SJSA1 (cell line): Measurements from ENCODE around the gene CNNM2. TPM values are rescaled to one million over a fixed set of nuclear protein-coding genes. Genes with fewer than 3 reads are reported as not detected.
"Not testable (repeated sequence)": the region's sequence is repeated elsewhere in the genome, so short reads cannot be mapped to it uniquely, and the experiment has no call there.

Experiments
- DNase-seq, 2 experiments: peaks; one replicate each; pipeline ENCODE4 v3.0.0-alpha.2; 2015 to 2020; ENCODE audit warnings: low spot score in 2 of 2, low read depth in 1 of 2
- H3K27ac ChIP-seq: fragments of 250-450 bp; sonication (Bioruptor Pico); 2 replicates; pipeline ENCODE4 v1.5.1; 2020; ENCODE audit warnings: mild to moderate bottlenecking, moderate library complexity
- H3K27me3 ChIP-seq: fragments of 250-450 bp; sonication (Bioruptor Pico); replicated peaks from 2 replicates; pipeline ENCODE4 v1.5.1; 2020; ENCODE audit warnings: mild to moderate bottlenecking, moderate library complexity
- H3K36me3 ChIP-seq: fragments of 250-450 bp; sonication (Bioruptor Pico); 2 replicates; pipeline ENCODE4 v1.5.1; 2020; ENCODE audit warnings: mild to moderate bottlenecking
- H3K4me1 ChIP-seq: fragments of 250-450 bp; sonication (Bioruptor Pico); replicated peaks from 2 replicates; pipeline ENCODE4 v1.6.1; 2021; ENCODE audit warnings: mild to moderate bottlenecking
- H3K4me3 ChIP-seq: fragments of 250-450 bp; sonication (Bioruptor Pico); 2 replicates; pipeline ENCODE4 v1.5.1; 2020; ENCODE audit warnings: mild to moderate bottlenecking
- H3K9me3 ChIP-seq: fragments of 250-450 bp; sonication (Bioruptor Pico); replicated peaks from 2 replicates; pipeline ENCODE4 v1.5.1; 2020; ENCODE audit warnings: mild to moderate bottlenecking
- total RNA-seq: library from RNA; depleted of rRNA; stranded (reverse); fragments of >200 nt; shearing (Covaris generic); gene quantifications from 2 replicates; pipeline ENCODE4 v1.2.3, GENCODE V29; 2014

CNNM2 gene
- total RNA-seq, 1 experiment from 2014 or later = 8.2 TPM

DNA sequence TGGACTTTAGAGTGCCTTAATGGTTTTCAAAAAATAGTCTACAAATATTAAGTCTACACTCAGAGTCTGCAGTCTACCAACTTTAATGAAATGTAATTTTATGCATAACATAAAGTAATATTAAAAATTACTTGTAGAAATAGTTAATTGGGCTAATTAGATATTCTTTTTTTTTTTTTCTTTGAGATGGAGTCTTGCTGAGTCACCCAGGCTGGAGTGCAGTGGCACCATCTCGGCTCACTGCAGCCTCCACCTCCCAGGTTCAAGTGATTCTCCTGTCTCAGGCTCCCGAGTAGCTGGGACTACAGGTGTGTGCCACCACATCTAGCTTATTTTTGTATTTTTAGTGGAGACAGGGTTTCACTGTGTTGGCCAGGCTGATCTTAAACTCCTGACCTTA, 46.0 kb downstream of the CNNM2 start:
- H3K27ac ChIP-seq, DNase-seq, H3K9me3 ChIP-seq, H3K36me3 ChIP-seq, H3K4me3 ChIP-seq, H3K27me3 ChIP-seq, H3K4me1 ChIP-seq: not testable (repeated sequence)

DNA sequence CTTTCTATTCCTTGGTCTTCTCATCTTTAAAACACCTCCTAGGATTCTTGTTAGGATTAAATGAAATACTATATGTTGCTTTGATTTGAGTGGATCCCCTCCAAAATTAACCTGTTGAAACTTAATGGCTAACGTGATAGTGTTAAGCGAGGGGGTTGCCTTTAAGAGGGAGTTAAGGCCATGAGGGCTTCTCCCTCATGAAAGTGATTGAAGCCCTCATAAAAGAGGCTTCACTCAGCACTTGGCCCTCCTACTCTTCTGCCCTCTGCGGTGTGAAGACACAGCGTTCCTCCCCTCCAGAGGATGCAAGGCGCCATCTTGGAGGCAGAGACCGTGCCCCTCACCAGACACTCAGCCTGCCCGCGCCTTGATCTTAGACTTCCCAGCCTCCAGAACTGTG, 46.6 kb downstream of the CNNM2 start:
- no peaks in the 10 kb centered on the region for H3K9me3 ChIP-seq
- no peaks in the 10 kb centered on the region for H3K27me3 ChIP-seq
- no peaks in the 10 kb centered on the region for H3K36me3 ChIP-seq
- no peak for DNase-seq
- H3K4me3 ChIP-seq = no peak overlapping the region
- no peak overlapping the region for H3K27ac ChIP-seq
- peaks cover 8% of the 10 kb centered on the region for H3K4me1 ChIP-seq

DNA sequence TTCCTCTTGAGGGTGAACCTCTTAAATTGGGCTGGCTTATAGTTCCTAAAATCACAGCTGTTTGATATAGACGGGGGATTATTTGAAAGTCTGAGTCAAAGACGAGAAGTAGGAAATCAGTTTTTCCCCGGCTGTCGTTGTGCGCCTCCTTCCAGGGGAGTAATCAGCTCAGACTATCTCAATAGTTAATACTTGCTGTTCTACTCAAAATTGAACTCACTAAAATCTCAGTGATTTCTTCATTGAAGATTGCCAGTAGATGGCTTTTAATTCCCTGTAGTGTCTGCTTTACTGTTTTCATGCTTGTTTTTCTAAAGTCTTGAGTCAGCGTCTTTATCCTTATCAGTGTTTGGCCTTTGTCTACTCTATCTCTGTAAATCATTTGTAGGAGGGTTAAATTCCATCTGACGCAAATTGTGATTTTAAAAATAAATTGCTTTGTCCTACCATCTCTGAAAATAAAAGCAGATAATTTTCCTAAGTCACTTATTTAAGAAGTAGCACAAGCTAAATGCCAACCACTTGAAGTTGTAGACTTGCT, 47.3 kb downstream of the CNNM2 start:
- Histone ChIP-seq H3K36me3 (no peaks in the 10 kb centered on the region), H3K9me3 (no peaks in the 10 kb centered on the region), H3K4me1 (peaks cover 8% of the 10 kb centered on the region), H3K4me3 (no peak overlapping the region), H3K27me3 (no peaks in the 10 kb centered on the region), H3K27ac (no peak overlapping the region)
- DNase-seq = no peak

DNA sequence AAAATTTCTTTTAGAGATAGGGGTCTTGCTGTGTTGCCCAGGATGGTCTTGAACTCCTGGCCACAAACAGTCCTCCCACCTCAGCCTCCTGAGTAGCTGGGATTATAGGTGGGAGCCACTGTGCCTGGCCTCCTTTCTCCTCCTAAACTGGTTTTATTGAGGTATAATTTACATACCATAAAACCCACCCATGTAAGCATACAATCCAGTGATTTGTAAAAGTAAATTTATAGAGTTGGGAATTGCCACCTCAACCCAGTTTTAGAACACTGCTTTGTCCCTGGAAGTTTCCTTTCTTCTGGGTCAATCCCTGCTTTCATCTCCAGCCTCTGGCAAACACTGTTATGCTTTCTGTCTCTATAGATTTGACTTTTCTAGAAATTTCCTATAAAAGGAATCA, 49.0 kb downstream of the CNNM2 start:
- H3K4me1 ChIP-seq = peaks cover 8% of the 10 kb centered on the region
- DNase-seq = no peak
- H3K36me3 ChIP-seq = no peaks in the 10 kb centered on the region
- H3K4me3 ChIP-seq = no peak overlapping the region
- H3K27ac ChIP-seq = no peak overlapping the region
- no peaks in the 10 kb centered on the region for H3K9me3 ChIP-seq
- H3K27me3 ChIP-seq = no peaks in the 10 kb centered on the region

- Histone ChIP-seq H3K4me1 (peaks cover 4% of the 10 kb centered on the region), H3K4me3 (no peak overlapping the region), H3K27me3 (no peaks in the 10 kb centered on the region), H3K9me3 (no peaks in the 10 kb centered on the region), H3K36me3 (no peaks in the 10 kb centered on the region), H3K27ac (no peak overlapping the region)
- DNase-seq = no peak
Observed at GRCh38 chr10:102970562-102971340, 52.7 kb downstream of the CNNM2 start.

DNA sequence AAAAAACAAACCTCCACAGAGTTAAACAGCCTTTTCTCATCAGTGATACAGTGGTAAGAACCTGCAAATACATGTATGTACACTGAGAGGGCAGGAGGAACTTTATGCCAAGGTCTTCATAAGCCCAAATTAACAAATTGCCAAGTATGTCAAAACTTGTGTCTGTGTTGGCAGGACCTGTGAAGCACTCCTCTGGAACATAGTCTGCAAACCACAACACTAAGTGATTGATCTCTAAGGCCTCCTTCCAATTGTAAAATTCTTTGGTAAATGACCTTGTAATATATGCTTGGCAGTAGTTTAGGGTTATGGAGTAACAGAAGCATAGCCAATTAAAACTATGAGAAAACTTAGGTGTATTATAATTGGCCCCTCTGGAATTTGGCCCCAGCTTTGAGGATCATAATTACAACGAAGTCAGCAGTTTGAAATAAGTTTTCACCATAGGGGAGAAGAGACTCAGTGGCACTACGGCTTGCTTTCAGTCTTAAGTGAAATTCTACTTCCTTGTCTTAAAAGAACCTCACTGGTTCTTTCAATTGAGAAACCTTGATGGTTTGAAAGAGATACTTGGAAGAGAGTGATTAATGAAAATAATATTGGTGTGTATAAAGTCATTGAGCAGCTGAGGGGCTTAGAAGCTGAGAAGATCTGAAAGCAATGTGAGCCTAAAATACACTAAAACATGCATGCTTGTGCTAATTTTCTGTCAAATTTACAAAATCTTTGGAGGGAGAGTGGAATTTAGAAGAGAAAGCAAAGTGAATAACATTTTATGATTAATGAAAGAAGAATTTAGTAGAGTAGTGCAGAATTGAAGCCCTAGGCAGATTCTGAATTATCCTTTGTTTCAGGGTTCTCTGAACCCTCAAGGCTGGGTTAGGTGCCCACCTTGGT, 57.6 kb downstream of the CNNM2 start:
- peaks cover 8% of the 10 kb centered on the region for H3K4me1 ChIP-seq
- H3K36me3 ChIP-seq = no peaks in the 10 kb centered on the region
- H3K27me3 ChIP-seq = no peaks in the 10 kb centered on the region
- DNase-seq = no peak
- H3K4me3 ChIP-seq = no peak overlapping the region
- no peak overlapping the region for H3K27ac ChIP-seq
- H3K9me3 ChIP-seq = no peaks in the 10 kb centered on the region

DNA sequence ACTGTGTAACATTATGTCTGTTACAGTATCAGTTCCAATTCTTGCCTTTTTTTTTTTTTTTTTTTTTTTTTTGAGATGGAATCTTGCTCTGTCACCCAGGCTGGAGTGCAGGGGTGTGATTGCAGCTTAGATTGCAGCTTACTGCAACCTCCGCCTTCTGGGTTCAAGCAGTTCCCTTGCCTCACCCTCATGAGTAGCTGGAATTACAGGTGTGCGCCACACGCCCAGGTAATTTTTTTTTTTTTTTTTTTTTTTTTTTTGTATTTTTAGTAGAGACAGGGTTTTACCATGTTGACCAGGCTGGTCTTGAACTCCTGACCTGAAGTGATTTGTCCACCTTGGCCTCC, 58.3 kb downstream of the CNNM2 start:
- H3K4me1 ChIP-seq, H3K27ac ChIP-seq, DNase-seq, H3K27me3 ChIP-seq, H3K4me3 ChIP-seq, H3K9me3 ChIP-seq, H3K36me3 ChIP-seq: not testable (repeated sequence)

DNA sequence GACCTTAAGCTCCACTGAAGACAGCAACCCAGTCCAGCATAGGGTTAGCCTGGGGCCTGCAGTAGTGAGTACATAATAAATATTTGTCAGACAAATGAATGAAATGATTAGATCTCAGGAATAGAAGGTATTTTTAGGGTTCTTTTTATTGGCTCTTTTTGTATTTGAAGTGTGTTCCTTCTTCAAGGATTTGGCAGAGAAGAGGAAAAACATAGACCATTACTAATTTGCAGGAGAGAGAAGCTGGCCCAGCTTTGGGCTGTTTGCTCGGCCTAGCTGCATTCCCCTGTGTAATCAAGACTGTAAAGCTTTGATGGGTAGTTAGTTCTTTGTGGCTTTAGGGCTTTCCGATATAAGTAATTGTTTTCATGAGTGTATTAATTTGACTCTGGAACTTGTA, 64.2 kb downstream of the CNNM2 start:
- Histone ChIP-seq H3K9me3 (no peaks in the 10 kb centered on the region), H3K36me3 (no peaks in the 10 kb centered on the region), H3K4me1 (no peaks in the 10 kb centered on the region), H3K27me3 (no peaks in the 10 kb centered on the region), H3K4me3 (no peak overlapping the region), H3K27ac (no peak overlapping the region)
- DNase-seq = no peak

DNA sequence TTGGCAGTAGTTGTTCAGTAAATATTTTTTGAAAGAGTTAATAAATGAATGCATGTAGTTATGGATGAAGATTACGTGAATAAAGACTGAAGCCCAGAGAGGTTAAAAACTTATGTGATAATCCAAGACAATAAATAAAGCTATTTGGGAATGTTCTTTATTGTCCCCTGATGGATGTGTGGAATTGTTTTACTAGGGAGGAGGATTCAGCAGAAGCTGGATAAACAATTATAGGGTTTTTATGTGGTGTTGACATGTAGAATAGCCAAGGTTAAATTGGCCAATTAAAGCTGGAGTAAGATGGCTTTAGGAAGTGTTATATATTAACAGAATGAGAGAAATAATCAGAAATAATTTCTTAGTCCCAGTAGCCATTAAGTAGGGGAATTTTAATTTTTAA, 66.0 kb downstream of the CNNM2 start:
- H3K27ac ChIP-seq = no peak overlapping the region
- no peak overlapping the region for H3K4me3 ChIP-seq
- no peaks in the 10 kb centered on the region for H3K9me3 ChIP-seq
- DNase-seq = no peak
- H3K36me3 ChIP-seq = no peaks in the 10 kb centered on the region
- no peaks in the 10 kb centered on the region for H3K27me3 ChIP-seq
- H3K4me1 ChIP-seq = peaks cover 9% of the 10 kb centered on the region

GRCh38 chr10:102985811-102986210, 67.7 kb downstream of the CNNM2 start:
- no peak for DNase-seq
- H3K36me3 ChIP-seq = no peaks in the 10 kb centered on the region
- H3K4me1 ChIP-seq = peaks cover 15% of the 10 kb centered on the region
- H3K27me3 ChIP-seq = no peaks in the 10 kb centered on the region
- H3K27ac ChIP-seq = no peak overlapping the region
- no peaks in the 10 kb centered on the region for H3K9me3 ChIP-seq
- no peak overlapping the region for H3K4me3 ChIP-seq

DNA sequence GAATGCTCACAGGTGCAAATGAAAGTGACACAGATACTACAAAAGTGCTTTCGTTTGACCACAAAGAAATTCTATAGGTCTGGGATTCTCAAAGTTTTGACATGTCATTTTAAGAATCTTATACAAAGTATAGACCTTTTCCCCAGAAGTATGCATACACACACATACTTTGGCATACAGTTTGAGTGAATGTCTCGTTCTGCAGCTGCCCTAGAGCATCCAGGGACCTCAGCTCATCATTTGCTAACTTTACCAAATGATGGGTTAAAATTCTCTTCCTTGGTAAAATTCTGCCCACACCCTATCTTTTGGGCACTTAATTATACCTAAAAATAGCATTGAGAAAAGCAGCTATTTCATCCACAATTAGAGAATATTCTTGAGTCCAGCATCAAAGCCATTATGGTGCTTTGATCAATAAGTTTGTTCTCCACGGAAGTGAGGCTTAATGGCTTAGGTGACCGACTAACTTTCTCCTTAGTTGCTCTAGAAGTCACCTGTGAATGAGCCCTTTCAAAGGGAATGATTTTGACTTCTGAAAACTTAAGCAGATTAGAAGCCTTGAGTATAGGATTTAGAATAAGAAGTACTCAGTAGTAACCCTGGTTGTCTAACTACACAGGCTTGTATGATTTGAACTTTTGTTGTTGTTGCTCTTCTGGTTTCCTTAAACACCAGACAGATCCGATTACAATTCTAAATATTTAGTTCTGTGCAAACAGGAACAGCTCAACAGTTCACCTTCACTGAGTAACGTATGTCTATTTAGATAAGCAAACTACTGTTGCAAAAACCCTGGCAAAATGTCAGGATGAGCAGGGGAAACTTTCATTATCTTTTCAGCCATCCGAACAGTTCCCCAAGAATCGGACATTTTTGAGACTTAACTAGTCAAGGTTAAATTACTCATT, 70.6 kb downstream of the CNNM2 start:
- Histone ChIP-seq H3K27ac (peak overlapping the region; percentile 13; the same call in 1 of the 2 replicates), H3K4me1 (peaks cover 15% of the 10 kb centered on the region), H3K4me3 (no peak overlapping the region), H3K27me3 (no peaks in the 10 kb centered on the region), H3K9me3 (no peaks in the 10 kb centered on the region), H3K36me3 (no peaks in the 10 kb centered on the region)
- DNase-seq = peak in 1 of 2 experiments; percentile 32

DNA sequence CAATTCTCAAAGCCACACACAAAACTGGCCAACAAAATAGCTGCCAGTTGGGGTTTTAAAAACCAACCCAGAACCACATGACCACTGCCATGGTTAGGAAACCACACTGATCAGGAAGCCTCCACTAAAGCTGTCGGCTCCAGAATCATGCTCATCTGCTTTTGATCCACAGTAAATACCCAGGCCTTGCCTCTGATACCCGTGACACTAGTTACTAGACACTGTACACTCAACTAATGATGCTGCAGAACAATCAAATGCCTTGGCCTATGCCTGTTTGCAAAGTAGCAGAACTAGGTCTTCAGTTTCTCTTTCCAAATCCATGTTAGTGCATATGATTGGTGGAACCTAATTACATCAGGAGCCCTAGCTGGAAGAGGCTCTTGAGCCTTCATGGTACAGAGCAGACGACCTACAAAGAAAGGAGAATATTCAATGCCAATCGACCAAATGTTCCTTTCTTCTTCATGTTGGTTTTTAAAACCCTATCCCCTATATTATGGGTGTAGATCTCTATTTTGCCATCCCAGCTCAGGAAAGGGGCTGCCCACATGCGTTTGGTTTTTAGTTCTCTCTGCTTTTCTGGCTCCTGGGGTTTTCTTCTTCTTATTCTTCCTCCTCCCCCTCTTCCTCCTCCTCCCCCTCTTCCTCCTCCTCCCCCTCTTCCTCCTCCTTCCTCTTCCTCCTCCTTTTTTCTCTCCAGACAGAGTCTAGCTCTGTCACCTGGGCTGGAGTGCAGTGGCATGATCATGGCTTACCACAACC, 76.6 kb downstream of the CNNM2 start:
- H3K27ac ChIP-seq = no peak overlapping the region
- no peak overlapping the region for H3K4me3 ChIP-seq
- no peaks in the 10 kb centered on the region for H3K4me1 ChIP-seq
- DNase-seq = no peak
- H3K36me3 ChIP-seq = no peaks in the 10 kb centered on the region
- H3K27me3 ChIP-seq = no peaks in the 10 kb centered on the region
- no peaks in the 10 kb centered on the region for H3K9me3 ChIP-seq

DNA sequence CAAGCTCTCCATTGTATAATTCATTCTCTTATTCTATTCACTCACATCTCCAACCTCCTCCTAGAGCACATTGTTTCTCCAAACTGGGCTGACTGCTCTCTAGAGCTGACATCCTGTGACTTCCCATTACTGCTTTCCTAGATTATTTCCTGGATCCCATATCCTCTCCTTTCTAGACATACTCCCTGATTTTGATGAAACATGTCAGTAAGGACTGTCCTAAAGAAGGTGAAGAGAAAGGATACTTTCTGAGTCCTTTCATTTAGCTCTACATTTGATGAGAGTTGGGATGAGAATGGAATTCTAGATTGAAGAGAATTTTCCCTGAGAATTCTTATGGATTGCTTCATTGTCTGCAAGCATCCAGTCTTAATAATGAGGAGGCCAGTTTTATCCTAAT, 78.8 kb downstream of the CNNM2 start:
- DNase-seq = no peak
- no peaks in the 10 kb centered on the region for H3K9me3 ChIP-seq
- H3K27me3 ChIP-seq = no peaks in the 10 kb centered on the region
- no peaks in the 10 kb centered on the region for H3K36me3 ChIP-seq
- H3K4me3 ChIP-seq = no peak overlapping the region
- H3K27ac ChIP-seq = no peak overlapping the region
- H3K4me1 ChIP-seq = no peaks in the 10 kb centered on the region
